ENCODE results near the gene PPFIBP1.

The PPFIBP1 gene

GRCh38 chr12:27552886-27553560 is 29.0 kb downstream of the PPFIBP1 start:
- H3K4me3 ChIP-seq (ENCODE audit: low read depth, low read length): no peak overlapping the region
- TF ChIP-seq CTCF (IDR thresholded peaks at IDR 0.05; ENCODE audit: borderline replicate concordance, insufficient read depth, low read depth, low read length): no peak

GRCh38 chr12:27553941-27554340 is 29.9 kb downstream of the PPFIBP1 start:
- no peak for TF ChIP-seq CTCF (IDR thresholded peaks at IDR 0.05; ENCODE audit: borderline replicate concordance, insufficient read depth, low read depth, low read length)
- no peak overlapping the region for H3K4me3 ChIP-seq (ENCODE audit: low read depth, low read length)

- TF ChIP-seq CTCF (IDR thresholded peaks at IDR 0.05; ENCODE audit: borderline replicate concordance, insufficient read depth, low read depth, low read length): no peak
- no peak overlapping the region for H3K4me3 ChIP-seq (ENCODE audit: low read depth, low read length)
These were observed 30.6 kb downstream of the PPFIBP1 start for GRCh38 chr12:27554421-27555186.

- no peak overlapping the region for H3K4me3 ChIP-seq (ENCODE audit: low read depth, low read length)
- no peak for TF ChIP-seq CTCF (IDR thresholded peaks at IDR 0.05; ENCODE audit: borderline replicate concordance, insufficient read depth, low read depth, low read length)
These were observed 31.4 kb downstream of the PPFIBP1 start for GRCh38 chr12:27555361-27555760.

GRCh38 chr12:27555925-27556778 is 32.1 kb downstream of the PPFIBP1 start:
- no peak for TF ChIP-seq CTCF (IDR thresholded peaks at IDR 0.05; ENCODE audit: borderline replicate concordance, insufficient read depth, low read depth, low read length)
- no peak overlapping the region for H3K4me3 ChIP-seq (ENCODE audit: low read depth, low read length)

- no peak overlapping the region for H3K4me3 ChIP-seq (ENCODE audit: low read depth, low read length)
- TF ChIP-seq CTCF (IDR thresholded peaks at IDR 0.05; ENCODE audit: borderline replicate concordance, insufficient read depth, low read depth, low read length): no peak
These were observed 36.1 kb downstream of the PPFIBP1 start for GRCh38 chr12:27560126-27560525.

All from GM12875 (cell line).